H9 (cell line): ENCODE data around the gene RBM25. TPM values are rescaled to one million over a fixed set of nuclear protein-coding genes. Genes with fewer than 3 reads are reported as not detected.

Source experiments
- DNase-seq: peaks from one replicate; pipeline ENCODE4 v3.0.0-alpha.2; 2017
- H2AFZ ChIP-seq: one replicate; pipeline ENCODE4 v1.6.1; 2013; ENCODE audit warnings: mild to moderate bottlenecking, low read length, control low read depth, moderate library complexity
- H2AK5ac ChIP-seq: 2 replicates; pipeline ENCODE4 v1.6.1; 2013; ENCODE audit warnings: low read length, control low read depth, mixed read lengths; ENCODE audit not compliant: insufficient read length
- H2BK120ac ChIP-seq: one replicate; pipeline ENCODE4 v1.6.1; 2013; ENCODE audit warnings: low read depth, mild to moderate bottlenecking, low read length, control low read depth, inconsistent platforms; ENCODE audit not compliant: poor library complexity, severe bottlenecking
- H2BK12ac ChIP-seq: 2 replicates; pipeline ENCODE4 v1.6.1; 2013; ENCODE audit warnings: low read length, control low read depth, mixed read lengths, low read depth; ENCODE audit not compliant: insufficient read length
- H2BK15ac ChIP-seq: 2 replicates; pipeline ENCODE4 v1.6.1; 2013; ENCODE audit warnings: low read depth, low read length, control low read depth
- H2BK20ac ChIP-seq: one replicate; pipeline ENCODE4 v1.6.1; 2013; ENCODE audit warnings: low read depth, mild to moderate bottlenecking, low read length, control low read depth, inconsistent platforms; ENCODE audit not compliant: poor library complexity, severe bottlenecking
- H2BK5ac ChIP-seq: 2 replicates; pipeline ENCODE4 v1.6.1; 2013; ENCODE audit warnings: low read length, control low read depth, mixed read lengths; ENCODE audit not compliant: insufficient read length
- H3K14ac ChIP-seq: 2 replicates; pipeline ENCODE4 v1.6.1; 2013; ENCODE audit warnings: low read length, control low read depth; ENCODE audit not compliant: insufficient read depth
- H3K18ac ChIP-seq: 2 replicates; pipeline ENCODE4 v1.6.1; 2013; ENCODE audit warnings: low read depth, mild to moderate bottlenecking, mixed read lengths, low read length, control low read depth; ENCODE audit not compliant: insufficient read length
- H3K23ac ChIP-seq: 2 replicates; pipeline ENCODE4 v1.6.1; 2013; ENCODE audit warnings: low read length, control low read depth, mixed read lengths, low read depth; ENCODE audit not compliant: insufficient read length
- H3K23me2 ChIP-seq: 2 replicates; pipeline ENCODE4 v1.6.1; 2013; ENCODE audit warnings: low read depth, mild to moderate bottlenecking, mixed read lengths, low read length, control low read depth; ENCODE audit not compliant: insufficient read length, poor library complexity, severe bottlenecking
- H3K27ac ChIP-seq: 2 replicates; pipeline ENCODE4 v1.5.1; 2013; ENCODE audit warnings: low read length, control low read depth, mixed read lengths, low read depth; ENCODE audit not compliant: insufficient read length
- H3K27me3 ChIP-seq: 2 replicates; pipeline ENCODE4 v1.6.1; 2013; ENCODE audit warnings: low read length, control low read depth, inconsistent platforms; ENCODE audit not compliant: insufficient read depth
- H3K4ac ChIP-seq: 2 replicates; pipeline ENCODE4 v1.6.1; 2013; ENCODE audit warnings: low read depth, mild to moderate bottlenecking, control low read depth, inconsistent platforms, low read length, moderate library complexity
- H3K4me1 ChIP-seq: 2 replicates; pipeline ENCODE4 v1.6.1; 2013; ENCODE audit warnings: low read length, control low read depth, inconsistent platforms; ENCODE audit not compliant: insufficient read depth
- H3K4me2 ChIP-seq: 2 replicates; pipeline ENCODE4 v1.6.1; 2013; ENCODE audit warnings: low read length, control low read depth, mixed read lengths; ENCODE audit not compliant: insufficient read length, insufficient read depth
- H3K56ac ChIP-seq: 2 replicates; pipeline ENCODE4 v1.6.1; 2013; ENCODE audit warnings: low read depth, mild to moderate bottlenecking, mixed read lengths, low read length, control low read depth; ENCODE audit not compliant: insufficient read length
- H3K79me1 ChIP-seq: 2 replicates; pipeline ENCODE4 v1.6.1; 2013; ENCODE audit warnings: low read depth, mild to moderate bottlenecking, moderate library complexity, low read length, control low read depth, inconsistent platforms; ENCODE audit not compliant: insufficient read depth, poor library complexity, severe bottlenecking
- H3K79me2 ChIP-seq: 2 replicates; pipeline ENCODE4 v1.6.1; 2013; ENCODE audit warnings: low read length, control low read depth, inconsistent platforms; ENCODE audit not compliant: insufficient read depth
- H3K9ac ChIP-seq: 2 replicates; pipeline ENCODE4 v1.6.1; 2013; ENCODE audit warnings: low read length, control low read depth, mixed read lengths; ENCODE audit not compliant: insufficient read length; ENCODE audit errors: extremely low read depth
- H3K9me3 ChIP-seq: one replicate; pipeline ENCODE4 v1.6.1; 2013; ENCODE audit warnings: low read depth, low read length, inconsistent platforms; ENCODE audit not compliant: control insufficient read depth
- H3T11ph ChIP-seq: one replicate; pipeline ENCODE4 v1.6.1; 2013; ENCODE audit warnings: mild to moderate bottlenecking, low read length, control low read depth, inconsistent platforms
- H4K20me1 ChIP-seq: one replicate; pipeline ENCODE4 v1.6.1; 2013; ENCODE audit not compliant: control insufficient read depth, insufficient read length, insufficient read depth
- H4K5ac ChIP-seq: 2 replicates; pipeline ENCODE4 v1.6.1; 2013; ENCODE audit warnings: low read depth, mild to moderate bottlenecking, mixed read lengths, low read length, control low read depth; ENCODE audit not compliant: insufficient read length
- H4K8ac ChIP-seq: replicated peaks from 2 replicates; pipeline ENCODE4 v1.6.1; 2013; ENCODE audit warnings: low read length, control low read depth, mixed read lengths, low read depth; ENCODE audit not compliant: insufficient read length
- H4K91ac ChIP-seq: 2 replicates; pipeline ENCODE4 v1.6.1; 2013; ENCODE audit warnings: low read depth, mild to moderate bottlenecking, moderate library complexity, mixed read lengths, low read length, control low read depth; ENCODE audit not compliant: insufficient read length
- H3K27ac Mint-ChIP-seq, 3 experiments: 2 replicates in 2 of 3; 3 replicates in 1 of 3; pipeline ENCODE4 v1.8.0; 2020 to 2021; ENCODE audit warnings: mixed read lengths in 3 of 3, mild to moderate bottlenecking in 1 of 3, moderate library complexity in 1 of 3
- H3K27me3 Mint-ChIP-seq: 2 replicates; pipeline ENCODE4 v1.8.0; 2021; ENCODE audit warnings: low read depth, mild to moderate bottlenecking, moderate library complexity, mixed read lengths
- H3K36me3 Mint-ChIP-seq, 3 experiments: 2 replicates in 2 of 3; 3 replicates in 1 of 3; pipeline ENCODE4 v1.8.0; 2020 to 2021; ENCODE audit warnings: low read depth in 3 of 3, mixed read lengths in 3 of 3; ENCODE audit not compliant: insufficient read depth in 1 of 3
- H3K4me1 Mint-ChIP-seq, 2 experiments: 2 replicates each; pipeline ENCODE4 v1.8.0; 2020; ENCODE audit warnings: mixed read lengths in 2 of 2
- H3K4me3 Mint-ChIP-seq, 2 experiments: 2 replicates in 1 of 2; 3 replicates in 1 of 2; pipeline ENCODE4 v1.8.0; 2020 to 2021; ENCODE audit warnings: mild to moderate bottlenecking in 2 of 2, mixed read lengths in 2 of 2, moderate library complexity in 1 of 2
- H3K9me3 Mint-ChIP-seq, 2 experiments: 2 replicates in 1 of 2; 3 replicates in 1 of 2; pipeline ENCODE4 v1.8.0; 2020; ENCODE audit warnings: mild to moderate bottlenecking in 2 of 2, mixed read lengths in 2 of 2, moderate library complexity in 1 of 2
- CTCF ChIP-seq: fragments of 200-600 bp; sonication (generic); conservative IDR thresholded peaks from 3 replicates; pipeline ENCODE4 v1.8.0; 2021; ENCODE audit warnings: antibody characterized with exemption, mild to moderate bottlenecking
- WGBS: extraction: QIAGEN DNeasy Blood & Tissue Kit; methylation state at CpG from one replicate; pipeline ENCODE4 v1.1.7; 2013; ENCODE audit warnings: missing lambda C conversion rate, low lambda C conversion rate, mixed read lengths; ENCODE audit not compliant: insufficient read length; ENCODE audit errors: extremely low coverage; 5-methylcytosine and 5-hydroxymethylcytosine counted together
- total RNA-seq: library from RNA; stranded (reverse); gene quantifications from 2 replicates; pipeline ENCODE4 v1.2.1, GENCODE V29; 2021

Gene RBM25
- total RNA-seq, 1 experiment from 2014 or later = 138 TPM

GRCh38 chr14:73102806-73103497 lies 44.6 kb downstream of the RBM25 start:
- H3K36me3 Mint-ChIP-seq = peaks cover 50 to 91% (median 87%) of the 10 kb centered on the region in 3 experiments; a peak in 6 of 7 replicates
- peak overlapping the region in 2 of 3 experiments; percentile 17 to 32; a peak in 6 of 7 replicates for H3K27ac Mint-ChIP-seq

More at GRCh38 chr14:73102806-73103497, 44.6 kb downstream of the RBM25 start:
- DNase-seq = no peak
- Mint-ChIP-seq H3K4me3 (no peak overlapping the region), H3K4me1 (no peaks in the 10 kb centered on the region), H3K27me3 (no peaks in the 10 kb centered on the region), H3K9me3 (no peaks in the 10 kb centered on the region)
- Histone ChIP-seq H3K9ac (no peak overlapping the region), H3K4ac (no peak overlapping the region), H3K79me2 (no peaks in the 10 kb centered on the region), H3K14ac (no peak overlapping the region), H4K5ac (no peak overlapping the region), H4K20me1 (no peaks in the 10 kb centered on the region), H3K4me1 (no peaks in the 10 kb centered on the region), H4K91ac (no peak overlapping the region), H3K23ac (no peak overlapping the region), H2AK5ac (no peak overlapping the region), H3T11ph (no peak overlapping the region), H3K18ac (no peak overlapping the region), H3K79me1 (peaks cover 2% of the 10 kb centered on the region), H2BK12ac (no peak overlapping the region), H2AFZ (no peak overlapping the region), H3K9me3 (no peaks in the 10 kb centered on the region), H2BK20ac (no peak overlapping the region), H2BK120ac (no peak overlapping the region), H3K27me3 (no peaks in the 10 kb centered on the region), H3K27ac (no peak overlapping the region), H3K4me2 (no peak overlapping the region), H2BK15ac (no peak overlapping the region), H2BK5ac (no peak overlapping the region), H3K23me2 (no peaks in the 10 kb centered on the region), H3K56ac (no peak overlapping the region), H4K8ac (no peak overlapping the region)
- TF ChIP-seq CTCF = no peak
- 100% methylated on average over 14 of the region's 27 CpGs for WGBS
